GM19452 (cell line): ENCODE measurements around the gene RIPK3.
"Not testable (repeated sequence)": the region's sequence is repeated elsewhere in the genome, so short reads cannot be mapped to it uniquely, and the experiment has no call there.

ENCODE experiments used
- ATAC-seq: cut with Tn5 transposase; IDR thresholded peaks from one replicate; pipeline ENCODE4 v1.9.1; 2021; ENCODE audit not compliant: unreplicated experiment

RIPK3 gene

GRCh38 chr14:24339284-24340151 lies at the start of gene RIPK3:
RIPK3 (minus strand) TSS chr14:24339991; CDS start chr14:24339826, 165 bp downstream.
- peak; percentile 83 for ATAC-seq

GRCh38 chr14:24389226-24389848 lies 49.5 kb upstream of the RIPK3 start:
- ATAC-seq, result no peak

- ATAC-seq, result no peak
Measured at GRCh38 chr14:24388474-24389179, 48.8 kb upstream of the RIPK3 start.

GRCh38 chr14:24387579-24387978 lies 47.8 kb upstream of the RIPK3 start:
- ATAC-seq, result not testable (repeated sequence)

GRCh38 chr14:24387009-24387345 lies 47.2 kb upstream of the RIPK3 start:
- ATAC-seq, result no peak

GRCh38 chr14:24385524-24385923 lies 45.7 kb upstream of the RIPK3 start:
- ATAC-seq, result no peak

GRCh38 chr14:24384169-24384568 lies 44.4 kb upstream of the RIPK3 start:
- no peak for ATAC-seq

GRCh38 chr14:24382064-24382371 lies 42.2 kb upstream of the RIPK3 start:
- ATAC-seq, result no peak

- no peak for ATAC-seq
Measured at GRCh38 chr14:24381363-24382063, 41.7 kb upstream of the RIPK3 start.

- ATAC-seq, result no peak
Measured at GRCh38 chr14:24379907-24380730, 40.3 kb upstream of the RIPK3 start.

GRCh38 chr14:24378981-24379906 lies 39.5 kb upstream of the RIPK3 start:
- ATAC-seq, result no peak

GRCh38 chr14:24378327-24378726 lies 38.5 kb upstream of the RIPK3 start:
- ATAC-seq, result no peak

- ATAC-seq, result no peak
Measured at GRCh38 chr14:24377657-24378056, 37.9 kb upstream of the RIPK3 start.

- no peak for ATAC-seq
Measured at GRCh38 chr14:24377126-24377525, 37.3 kb upstream of the RIPK3 start.

GRCh38 chr14:24376448-24377070 lies 36.8 kb upstream of the RIPK3 start:
- ATAC-seq, result no peak

GRCh38 chr14:24372701-24373416 lies 33.1 kb upstream of the RIPK3 start:
- ATAC-seq, result no peak

GRCh38 chr14:24371605-24372004 lies 31.8 kb upstream of the RIPK3 start:
- ATAC-seq, result not testable (repeated sequence)

GRCh38 chr14:24370748-24371147 lies 31.0 kb upstream of the RIPK3 start:
- ATAC-seq, result no peak
